Liver (tissue), 9 donors: ENCODE results near the gene GRIP2. TPM values are rescaled to one million over a fixed set of nuclear protein-coding genes. Genes with fewer than 3 reads are reported as not detected.

Experiments used
- DNase-seq: peaks from one replicate; pipeline ENCODE4 v3.0.0-alpha.2; 2017; ENCODE audit warnings: low spot score
- H3K27ac ChIP-seq, 2 donors: one replicate each; pipeline ENCODE4 v1.7.0; 2013; ENCODE audit warnings: inconsistent platforms in 2 of 2, low read length in 2 of 2, control low read depth in 1 of 2, low read depth in 1 of 2, mild to moderate bottlenecking in 1 of 2
- H3K27me3 ChIP-seq, 4 donors: one replicate each; pipeline versions ENCODE4 v1.6.1 to v1.7.0; 2013; ENCODE audit warnings: low read length in 3 of 4, inconsistent platforms in 1 of 4, mild to moderate bottlenecking in 1 of 4, moderate library complexity in 1 of 4; ENCODE audit not compliant: control insufficient read depth in 4 of 4, insufficient read depth in 4 of 4
- H3K36me3 ChIP-seq, 4 donors: one replicate each; pipeline versions ENCODE4 v1.6.1 to v1.7.0; 2013; ENCODE audit warnings: low read length in 3 of 4, mild to moderate bottlenecking in 3 of 4, low read depth in 1 of 4, moderate library complexity in 1 of 4; ENCODE audit not compliant: control insufficient read depth in 4 of 4, insufficient read depth in 3 of 4
- H3K4me1 ChIP-seq, 4 donors: one replicate each; pipeline versions ENCODE4 v1.6.1 to v1.7.0; 2013; ENCODE audit warnings: low read length in 3 of 4, mild to moderate bottlenecking in 3 of 4, moderate library complexity in 1 of 4; ENCODE audit not compliant: control insufficient read depth in 4 of 4, insufficient read depth in 4 of 4
- H3K4me3 ChIP-seq, 3 donors: one replicate each; pipeline versions ENCODE4 v1.6.1 to v1.7.0; 2013; ENCODE audit warnings: low read length in 3 of 3, control low read depth in 1 of 3, low read depth in 1 of 3, mild to moderate bottlenecking in 1 of 3
- H3K9ac ChIP-seq, 2 donors: one replicate each; pipeline ENCODE4 v1.7.0; 2013; ENCODE audit warnings: low read length in 2 of 2, mild to moderate bottlenecking in 2 of 2, moderate library complexity in 2 of 2, control low read depth in 1 of 2, low read depth in 1 of 2
- H3K9me3 ChIP-seq, 4 donors: one replicate each; pipeline versions ENCODE4 v1.6.1 to v1.7.0; 2013; ENCODE audit warnings: low read length in 3 of 4; ENCODE audit not compliant: control insufficient read depth in 4 of 4
- ATF3 ChIP-seq: IDR thresholded peaks from 2 replicates; pipeline ENCODE4 v1.6.1; 2016; ENCODE audit warnings: antibody characterized with exemption
- CTCF ChIP-seq: fragments of 150-350 bp; IDR thresholded peaks from 2 replicates; pipeline ENCODE4 v1.5.1; 2017; ENCODE audit warnings: improper control_type of control experiment, low read depth, low read length; ENCODE audit not compliant: missing input control
- EGR1 ChIP-seq, 2 donors: IDR thresholded peaks; 2 replicates each; pipeline ENCODE4 v1.6.1; 2016 to 2018; ENCODE audit warnings: antibody characterized with exemption in 2 of 2, low read depth in 2 of 2
- FOXA1 ChIP-seq: IDR thresholded peaks from 2 replicates; pipeline ENCODE4 v1.6.1; 2016; ENCODE audit warnings: antibody characterized with exemption
- FOXA2 ChIP-seq: IDR thresholded peaks from 2 replicates; pipeline ENCODE4 v1.6.1; 2016; ENCODE audit warnings: antibody characterized with exemption
- GABPA ChIP-seq, 2 donors: IDR thresholded peaks in 1 of 2; conservative IDR thresholded peaks in 1 of 2; 2 replicates each; pipeline ENCODE4 v1.6.1; 2016; ENCODE audit warnings: antibody characterized with exemption in 2 of 2, mild to moderate bottlenecking in 1 of 2, moderate library complexity in 1 of 2
- HNF4A ChIP-seq, 2 donors: conservative IDR thresholded peaks; 2 replicates each; pipeline ENCODE4 v1.6.1; 2016; ENCODE audit warnings: antibody characterized with exemption in 2 of 2, mild to moderate bottlenecking in 2 of 2
- HNF4G ChIP-seq: IDR thresholded peaks from 2 replicates; pipeline ENCODE4 v1.6.1; 2016; ENCODE audit warnings: antibody characterized with exemption
- JUND ChIP-seq, 2 donors: IDR thresholded peaks; 2 replicates each; pipeline ENCODE4 v1.6.1; 2016; ENCODE audit warnings: antibody characterized with exemption in 2 of 2
- MAX ChIP-seq: IDR thresholded peaks from 2 replicates; pipeline ENCODE4 v1.6.1; 2016; ENCODE audit warnings: antibody characterized with exemption
- NR2F2 ChIP-seq: IDR thresholded peaks from 2 replicates; pipeline ENCODE4 v1.6.1; 2016; ENCODE audit warnings: antibody characterized with exemption
- RAD21 ChIP-seq, 2 donors: IDR thresholded peaks; 2 replicates each; pipeline ENCODE4 v1.6.1; 2016; ENCODE audit warnings: antibody characterized with exemption in 2 of 2, mild to moderate bottlenecking in 2 of 2
- REST ChIP-seq: IDR thresholded peaks from 2 replicates; pipeline ENCODE4 v1.6.1; 2016; ENCODE audit warnings: antibody characterized with exemption, mild to moderate bottlenecking
- RXRA ChIP-seq, 2 donors: IDR thresholded peaks; 2 replicates each; pipeline ENCODE4 v1.6.1; 2017 to 2018; ENCODE audit warnings: antibody characterized with exemption in 2 of 2, mild to moderate bottlenecking in 1 of 2
- SP1 ChIP-seq: IDR thresholded peaks from 2 replicates; pipeline ENCODE4 v1.6.1; 2018; ENCODE audit warnings: antibody characterized with exemption, mild to moderate bottlenecking
- TAF1 ChIP-seq: conservative IDR thresholded peaks from 2 replicates; pipeline ENCODE4 v1.6.1; 2016; ENCODE audit warnings: antibody characterized with exemption, mild to moderate bottlenecking
- YY1 ChIP-seq: IDR thresholded peaks from 2 replicates; pipeline ENCODE4 v1.6.1; 2016; ENCODE audit warnings: antibody characterized with exemption, mild to moderate bottlenecking
- ZBTB33 ChIP-seq: IDR thresholded peaks from 2 replicates; pipeline ENCODE4 v1.6.1; 2016; ENCODE audit warnings: antibody characterized with exemption
- WGBS: extraction: QIAGEN DNeasy Blood & Tissue Kit; methylation state at CpG from one replicate; pipeline ENCODE4 v1.1.7; 2013; 5-methylcytosine and 5-hydroxymethylcytosine counted together
- polyA plus RNA-seq, 2 donors: library from polyadenylated mRNA; stranded (reverse) in 1 of 2; unstranded in 1 of 2; fragments of 200-250 nt in 1 of 2; fragments of >200 nt in 1 of 2; fragmentation: Nextera tagmentation in 1 of 2; extraction: Ambion mirVana in 1 of 2; gene quantifications; one replicate each; pipeline versions ENCODE4 v1.2.1 to v1.2.3, GENCODE V29; 2013 to 2015
- total RNA-seq, 2 donors: library from RNA; depleted of rRNA; stranded (reverse); fragments of >200 nt; gene quantifications; one replicate each; pipeline ENCODE4 v1.2.3, GENCODE V29; 2014
- donor health status: healthy.
- donor health status: healthy.
- donor health status: healthy.
- donor health status: healthy.
- donor health status: healthy.

The GRIP2 gene
- total and polyA plus RNA-seq, 4 donors, result 0.05 to 0.33 (median 0.09) TPM; not detected in 1

- Histone ChIP-seq H3K27ac (no peak overlapping the region), H3K9me3 (no peaks in the 10 kb centered on the region), H3K4me1 (no peaks in the 10 kb centered on the region), H3K36me3 (no peaks in the 10 kb centered on the region), H3K27me3 (no peaks in the 10 kb centered on the region), H3K9ac (no peak overlapping the region), H3K4me3 (no peak overlapping the region)
- WGBS, result 88% methylated on average over 4 of the region's 4 CpGs
- TF ChIP-seq RAD21 (IDR thresholded peaks at IDR 0.05), result no peak
- TF ChIP-seq HNF4A (conservative IDR thresholded peaks at IDR 0.05), result no peak
- no peak for TF ChIP-seq MAX
- no peak for TF ChIP-seq HNF4G
- no peak for TF ChIP-seq NR2F2
- no peak for TF ChIP-seq FOXA2
- no peak for TF ChIP-seq ZBTB33
- no peak for TF ChIP-seq EGR1 (IDR thresholded peaks at IDR 0.05; ENCODE audit: low read depth in 2 of 2)
- no peak for TF ChIP-seq SP1
- no peak for TF ChIP-seq FOXA1
- TF ChIP-seq CTCF, result no peak
- TF ChIP-seq GABPA (IDR thresholded peaks at IDR 0.05 in 1 of 2, conservative IDR thresholded peaks at IDR 0.05 in 1 of 2), result no peak
- no peak for TF ChIP-seq RXRA (IDR thresholded peaks at IDR 0.05)
- TF ChIP-seq REST, result no peak
- no peak for TF ChIP-seq YY1
- TF ChIP-seq ATF3, result no peak
- no peak for TF ChIP-seq TAF1
- no peak for TF ChIP-seq JUND (IDR thresholded peaks at IDR 0.05)
- no peak for DNase-seq
These were observed 3.3 kb upstream of the GRIP2 start for GRCh38 chr3:14543446-14543845.

GRCh38 chr3:14542656-14543055 is 2.5 kb upstream of the GRIP2 start:
- Histone ChIP-seq H3K27me3 (no peaks in the 10 kb centered on the region), H3K9ac (no peak overlapping the region), H3K4me3 (no peak overlapping the region), H3K9me3 (no peaks in the 10 kb centered on the region), H3K4me1 (no peaks in the 10 kb centered on the region), H3K36me3 (no peaks in the 10 kb centered on the region), H3K27ac (no peak overlapping the region)
- WGBS, result 87% methylated on average over 3 of the region's 3 CpGs
- DNase-seq, result no peak
- TF ChIP-seq SP1 (no peak), HNF4A (conservative IDR thresholded peaks at IDR 0.05) (no peak), HNF4G (no peak), NR2F2 (no peak), FOXA2 (no peak), MAX (no peak), TAF1 (no peak)
